ENCODE data around the gene CCPG1.

Gene CCPG1

GRCh38 chr15:55362641-55363040, 45.5 kb downstream of the CCPG1 start:
- no peak for DNase-seq (ENCODE audit: low read depth, low spot score)
- no peak overlapping the region for H3K9ac ChIP-seq (ENCODE audit: insufficient read length)
- H3K27ac ChIP-seq: no peak overlapping the region
- no peaks in the 10 kb centered on the region for H3K9me3 ChIP-seq (ENCODE audit: low read depth, low read length)
- H3K4me3 ChIP-seq: no peak overlapping the region
- no peak for TF ChIP-seq FOXP2 (optimal IDR thresholded peaks at IDR 0.05; ENCODE audit: control extremely low read depth, extremely low read length, insufficient read depth)
- no peak for TF ChIP-seq EZH2 (IDR thresholded peaks at IDR 0.05)
- TF ChIP-seq POLR2AphosphoS5 (IDR thresholded peaks at IDR 0.05; ENCODE audit: borderline replicate concordance, low read depth, low read length): no peak
- no peaks in the 10 kb centered on the region for H3K36me3 ChIP-seq (ENCODE audit: insufficient read depth, low read length)

- no peak for DNase-seq (ENCODE audit: low read depth, low spot score)
- Histone ChIP-seq H3K9ac (ENCODE audit: insufficient read length) (no peak overlapping the region), H3K4me3 (no peak overlapping the region), H3K36me3 (ENCODE audit: insufficient read depth, low read length) (no peaks in the 10 kb centered on the region), H3K27ac (no peak overlapping the region), H3K9me3 (ENCODE audit: low read depth, low read length) (no peaks in the 10 kb centered on the region)
- TF ChIP-seq EZH2 (IDR thresholded peaks at IDR 0.05): no peak
- no peak for TF ChIP-seq FOXP2 (optimal IDR thresholded peaks at IDR 0.05; ENCODE audit: control extremely low read depth, extremely low read length, insufficient read depth)
- TF ChIP-seq POLR2AphosphoS5 (IDR thresholded peaks at IDR 0.05; ENCODE audit: borderline replicate concordance, low read depth, low read length): no peak
Observed at GRCh38 chr15:55361048-55361447, 47.1 kb downstream of the CCPG1 start.

GRCh38 chr15:55360256-55360655, 47.9 kb downstream of the CCPG1 start:
- Histone ChIP-seq H3K27ac (no peak overlapping the region), H3K9ac (ENCODE audit: insufficient read length) (no peak overlapping the region), H3K9me3 (ENCODE audit: low read depth, low read length) (no peaks in the 10 kb centered on the region), H3K36me3 (ENCODE audit: insufficient read depth, low read length) (no peaks in the 10 kb centered on the region), H3K4me3 (no peak overlapping the region)
- DNase-seq (ENCODE audit: low read depth, low spot score): no peak
- no peak for TF ChIP-seq EZH2 (IDR thresholded peaks at IDR 0.05)
- no peak for TF ChIP-seq POLR2AphosphoS5 (IDR thresholded peaks at IDR 0.05; ENCODE audit: borderline replicate concordance, low read depth, low read length)
- no peak for TF ChIP-seq FOXP2 (optimal IDR thresholded peaks at IDR 0.05; ENCODE audit: control extremely low read depth, extremely low read length, insufficient read depth)

GRCh38 chr15:55358471-55358870, 49.7 kb downstream of the CCPG1 start:
- no peaks in the 10 kb centered on the region for H3K36me3 ChIP-seq (ENCODE audit: insufficient read depth, low read length)
- no peak for TF ChIP-seq FOXP2 (optimal IDR thresholded peaks at IDR 0.05; ENCODE audit: control extremely low read depth, extremely low read length, insufficient read depth)
- no peak for TF ChIP-seq POLR2AphosphoS5 (IDR thresholded peaks at IDR 0.05; ENCODE audit: borderline replicate concordance, low read depth, low read length)
- no peak for TF ChIP-seq EZH2 (IDR thresholded peaks at IDR 0.05)
- H3K9ac ChIP-seq (ENCODE audit: insufficient read length): no peak overlapping the region
- H3K27ac ChIP-seq: no peak overlapping the region
- DNase-seq (ENCODE audit: low read depth, low spot score): no peak
- H3K9me3 ChIP-seq (ENCODE audit: low read depth, low read length): no peaks in the 10 kb centered on the region
- no peak overlapping the region for H3K4me3 ChIP-seq

GRCh38 chr15:55357774-55358173, 50.4 kb downstream of the CCPG1 start:
- H3K36me3 ChIP-seq (ENCODE audit: insufficient read depth, low read length): no peaks in the 10 kb centered on the region
- no peak for DNase-seq (ENCODE audit: low read depth, low spot score)
- H3K9ac ChIP-seq (ENCODE audit: insufficient read length): no peak overlapping the region
- TF ChIP-seq FOXP2 (optimal IDR thresholded peaks at IDR 0.05; ENCODE audit: control extremely low read depth, extremely low read length, insufficient read depth) (no peak), POLR2AphosphoS5 (IDR thresholded peaks at IDR 0.05; ENCODE audit: borderline replicate concordance, low read depth, low read length) (no peak), EZH2 (IDR thresholded peaks at IDR 0.05) (no peak)
- no peak overlapping the region for H3K27ac ChIP-seq
- H3K9me3 ChIP-seq (ENCODE audit: low read depth, low read length): no peaks in the 10 kb centered on the region
- no peak overlapping the region for H3K4me3 ChIP-seq

- no peak overlapping the region for H3K27ac ChIP-seq
- DNase-seq (ENCODE audit: low read depth, low spot score): no peak
- H3K9ac ChIP-seq (ENCODE audit: insufficient read length): no peak overlapping the region
- H3K9me3 ChIP-seq (ENCODE audit: low read depth, low read length): no peaks in the 10 kb centered on the region
- no peaks in the 10 kb centered on the region for H3K36me3 ChIP-seq (ENCODE audit: insufficient read depth, low read length)
- TF ChIP-seq FOXP2 (optimal IDR thresholded peaks at IDR 0.05; ENCODE audit: control extremely low read depth, extremely low read length, insufficient read depth) (no peak), EZH2 (IDR thresholded peaks at IDR 0.05) (no peak), POLR2AphosphoS5 (IDR thresholded peaks at IDR 0.05; ENCODE audit: borderline replicate concordance, low read depth, low read length) (no peak)
- H3K4me3 ChIP-seq: no peak overlapping the region
Observed at GRCh38 chr15:55356985-55357585, 51.1 kb downstream of the CCPG1 start.

GRCh38 chr15:55353025-55353424, 55.1 kb downstream of the CCPG1 start:
- DNase-seq (ENCODE audit: low read depth, low spot score): no peak
- Histone ChIP-seq H3K9ac (ENCODE audit: insufficient read length) (no peak overlapping the region), H3K4me3 (no peak overlapping the region), H3K9me3 (ENCODE audit: low read depth, low read length) (no peaks in the 10 kb centered on the region), H3K36me3 (ENCODE audit: insufficient read depth, low read length) (no peaks in the 10 kb centered on the region), H3K27ac (no peak overlapping the region)
- TF ChIP-seq FOXP2 (optimal IDR thresholded peaks at IDR 0.05; ENCODE audit: control extremely low read depth, extremely low read length, insufficient read depth): no peak
- TF ChIP-seq EZH2 (IDR thresholded peaks at IDR 0.05): no peak
- no peak for TF ChIP-seq POLR2AphosphoS5 (IDR thresholded peaks at IDR 0.05; ENCODE audit: borderline replicate concordance, low read depth, low read length)

- no peak overlapping the region for H3K27ac ChIP-seq
- no peaks in the 10 kb centered on the region for H3K9me3 ChIP-seq (ENCODE audit: low read depth, low read length)
- TF ChIP-seq FOXP2 (optimal IDR thresholded peaks at IDR 0.05; ENCODE audit: control extremely low read depth, extremely low read length, insufficient read depth) (no peak), EZH2 (IDR thresholded peaks at IDR 0.05) (no peak), POLR2AphosphoS5 (IDR thresholded peaks at IDR 0.05; ENCODE audit: borderline replicate concordance, low read depth, low read length) (no peak)
- no peak overlapping the region for H3K4me3 ChIP-seq
- no peak overlapping the region for H3K9ac ChIP-seq (ENCODE audit: insufficient read length)
- no peaks in the 10 kb centered on the region for H3K36me3 ChIP-seq (ENCODE audit: insufficient read depth, low read length)
- DNase-seq (ENCODE audit: low read depth, low spot score): no peak
Observed at GRCh38 chr15:55349282-55349681, 58.9 kb downstream of the CCPG1 start.

GRCh38 chr15:55348281-55348778, 59.8 kb downstream of the CCPG1 start:
- no peak for DNase-seq (ENCODE audit: low read depth, low spot score)
- H3K9ac ChIP-seq (ENCODE audit: insufficient read length): no peak overlapping the region
- H3K36me3 ChIP-seq (ENCODE audit: insufficient read depth, low read length): no peaks in the 10 kb centered on the region
- no peaks in the 10 kb centered on the region for H3K9me3 ChIP-seq (ENCODE audit: low read depth, low read length)
- no peak overlapping the region for H3K4me3 ChIP-seq
- no peak overlapping the region for H3K27ac ChIP-seq
- TF ChIP-seq POLR2AphosphoS5 (IDR thresholded peaks at IDR 0.05; ENCODE audit: borderline replicate concordance, low read depth, low read length): no peak
- TF ChIP-seq EZH2 (IDR thresholded peaks at IDR 0.05): no peak
- no peak for TF ChIP-seq FOXP2 (optimal IDR thresholded peaks at IDR 0.05; ENCODE audit: control extremely low read depth, extremely low read length, insufficient read depth)

Data from SK-N-MC (cell line).